ENCODE measurements around the gene ATF5. TPM values are rescaled to one million over a fixed set of nuclear protein-coding genes. Genes with fewer than 3 reads are reported as not detected.

The ATF5 gene
- total RNA-seq, 1 donor from 2014 or later: 20.1 TPM

- H3K27ac Mint-ChIP-seq (ENCODE audit: unreplicated experiment): no peak overlapping the region
- no peaks in the 10 kb centered on the region for H3K9me3 Mint-ChIP-seq (ENCODE audit: unreplicated experiment)
- no peak for TF ChIP-seq CTCF (IDR thresholded peaks at IDR 0.05)
- peaks cover 46% of the 10 kb centered on the region for H3K36me3 Mint-ChIP-seq (ENCODE audit: unreplicated experiment)
- no peak overlapping the region for H3K4me3 Mint-ChIP-seq (ENCODE audit: unreplicated experiment)
- peaks cover 13% of the 10 kb centered on the region for H3K4me1 Mint-ChIP-seq (ENCODE audit: unreplicated experiment)
- no peak for DNase-seq (ENCODE audit: extremely low spot score, unreplicated experiment)
- H3K27me3 Mint-ChIP-seq (ENCODE audit: unreplicated experiment): no peaks in the 10 kb centered on the region
Observed at GRCh38 chr19:49881672-49882394, 47.2 kb upstream of the ATF5 start.

- Mint-ChIP-seq H3K36me3 (ENCODE audit: unreplicated experiment) (peaks cover 46% of the 10 kb centered on the region), H3K27ac (ENCODE audit: unreplicated experiment) (no peak overlapping the region), H3K27me3 (ENCODE audit: unreplicated experiment) (no peaks in the 10 kb centered on the region), H3K4me3 (ENCODE audit: unreplicated experiment) (no peak overlapping the region), H3K4me1 (ENCODE audit: unreplicated experiment) (peaks cover 13% of the 10 kb centered on the region), H3K9me3 (ENCODE audit: unreplicated experiment) (no peaks in the 10 kb centered on the region)
- TF ChIP-seq CTCF (IDR thresholded peaks at IDR 0.05): no peak
- DNase-seq (ENCODE audit: extremely low spot score, unreplicated experiment): no peak
Observed at GRCh38 chr19:49882643-49883042, 46.4 kb upstream of the ATF5 start.

GRCh38 chr19:49883094-49883493 lies 45.9 kb upstream of the ATF5 start:
- DNase-seq (ENCODE audit: extremely low spot score, unreplicated experiment): no peak
- TF ChIP-seq CTCF (IDR thresholded peaks at IDR 0.05): no peak
- Mint-ChIP-seq H3K27me3 (ENCODE audit: unreplicated experiment) (no peaks in the 10 kb centered on the region), H3K4me3 (ENCODE audit: unreplicated experiment) (no peak overlapping the region), H3K36me3 (ENCODE audit: unreplicated experiment) (peaks cover 46% of the 10 kb centered on the region), H3K9me3 (ENCODE audit: unreplicated experiment) (no peaks in the 10 kb centered on the region), H3K4me1 (ENCODE audit: unreplicated experiment) (peaks cover 10% of the 10 kb centered on the region), H3K27ac (ENCODE audit: unreplicated experiment) (no peak overlapping the region)

GRCh38 chr19:49884109-49884508 lies 44.9 kb upstream of the ATF5 start:
- Mint-ChIP-seq H3K27me3 (ENCODE audit: unreplicated experiment) (no peaks in the 10 kb centered on the region), H3K4me3 (ENCODE audit: unreplicated experiment) (no peak overlapping the region), H3K27ac (ENCODE audit: unreplicated experiment) (no peak overlapping the region), H3K36me3 (ENCODE audit: unreplicated experiment) (peaks cover 43% of the 10 kb centered on the region), H3K4me1 (ENCODE audit: unreplicated experiment) (peaks cover 2% of the 10 kb centered on the region), H3K9me3 (ENCODE audit: unreplicated experiment) (no peaks in the 10 kb centered on the region)
- DNase-seq (ENCODE audit: extremely low spot score, unreplicated experiment): no peak
- no peak for TF ChIP-seq CTCF (IDR thresholded peaks at IDR 0.05)

GRCh38 chr19:49884760-49885159 lies 44.2 kb upstream of the ATF5 start:
- TF ChIP-seq CTCF (IDR thresholded peaks at IDR 0.05): no peak
- peaks cover 2% of the 10 kb centered on the region for H3K4me1 Mint-ChIP-seq (ENCODE audit: unreplicated experiment)
- H3K27ac Mint-ChIP-seq (ENCODE audit: unreplicated experiment): no peak overlapping the region

More at GRCh38 chr19:49884760-49885159, 44.2 kb upstream of the ATF5 start:
- Mint-ChIP-seq H3K4me3 (ENCODE audit: unreplicated experiment) (no peak overlapping the region), H3K27me3 (ENCODE audit: unreplicated experiment) (no peaks in the 10 kb centered on the region), H3K9me3 (ENCODE audit: unreplicated experiment) (no peaks in the 10 kb centered on the region), H3K36me3 (ENCODE audit: unreplicated experiment) (peaks cover 38% of the 10 kb centered on the region)
- DNase-seq (ENCODE audit: extremely low spot score, unreplicated experiment): no peak

Data from osteocyte (in vitro differentiated cells).